ENCODE results near the gene PERM1.
A peak's percentile ranks its signal among the peaks of the same experiment; 100 is the strongest.

Gene PERM1

GRCh38 chr1:967466-968343, 14.2 kb downstream of the PERM1 start:
- H3K9me3 ChIP-seq (replicated peaks in 1 of 11), result no peaks in the 10 kb centered on the region
- peak overlapping the region in 6 of 10 experiments; percentile 60 to 73 (median 65); a peak in 11 of 20 replicates for H3K4me3 ChIP-seq
- H3K27ac ChIP-seq, result no peak overlapping the region
- peaks cover 19 to 52% (median 34%) of the 10 kb centered on the region in 11 experiments for H3K27me3 ChIP-seq
- H3K9ac ChIP-seq, result peak overlapping the region in 5 of 11 experiments; percentile 53 to 72 (median 69); a peak in 2 of 22 replicates
- H3K4me1 ChIP-seq, result peaks cover 19 to 30% (median 21%) of the 10 kb centered on the region in 10 experiments
- peaks cover 9 to 24% (median 15%) of the 10 kb centered on the region in 11 experiments for H3K36me3 ChIP-seq
- TF ChIP-seq Cebpa-rat (IDR thresholded peaks at IDR 0.05), result no peak
- peaks cover 0 to 53% (median 12%) of the 10 kb centered on the region in 11 experiments; a peak in 13 of 22 replicates for H4K20me1 ChIP-seq
- H3K4me2 ChIP-seq, result peak overlapping the region; percentile 87 to 100 (median 98)

- peak overlapping the region; percentile 87 to 100 (median 98) for H3K4me2 ChIP-seq
- no peak for TF ChIP-seq Cebpa-rat (IDR thresholded peaks at IDR 0.05)
- H3K9me3 ChIP-seq (replicated peaks in 1 of 11), result no peaks in the 10 kb centered on the region
- peaks cover 11 to 31% (median 22%) of the 10 kb centered on the region in 11 experiments for H3K36me3 ChIP-seq
- peak overlapping the region; percentile 45 to 76 (median 69) for H3K9ac ChIP-seq
- peaks cover 0 to 53% (median 12%) of the 10 kb centered on the region in 11 experiments; a peak in 14 of 22 replicates for H4K20me1 ChIP-seq
- peaks cover 19 to 30% (median 22%) of the 10 kb centered on the region in 10 experiments for H3K4me1 ChIP-seq
- peaks cover 13 to 43% (median 27%) of the 10 kb centered on the region in 11 experiments for H3K27me3 ChIP-seq
- peak overlapping the region; percentile 52 to 73 (median 62) for H3K4me3 ChIP-seq
- peak overlapping the region in 8 of 11 experiments; percentile 21 to 75 (median 44); a peak in 12 of 22 replicates for H3K27ac ChIP-seq
These were observed 15.1 kb downstream of the PERM1 start for GRCh38 chr1:966704-967300.

- TF ChIP-seq Cebpa-rat (IDR thresholded peaks at IDR 0.05), result no peak
- peaks cover 24 to 36% (median 27%) of the 10 kb centered on the region in 10 experiments for H3K4me1 ChIP-seq
- H3K4me2 ChIP-seq, result peak within 1 kb of the TSS; percentile 87 to 100 (median 98)
- peak within 1 kb of the TSS in 8 of 11 experiments; percentile 21 to 75 (median 44); a peak in 12 of 22 replicates for H3K27ac ChIP-seq
- peak within 1 kb of the TSS; percentile 52 to 73 (median 62) for H3K4me3 ChIP-seq
- peaks cover 7 to 37% (median 21%) of the 10 kb centered on the region in 11 experiments for H3K27me3 ChIP-seq
- peaks cover 11 to 31% (median 22%) of the 10 kb centered on the region in 11 experiments for H3K36me3 ChIP-seq
- H3K9me3 ChIP-seq (replicated peaks in 1 of 11), result no peaks in the 10 kb centered on the region
- H4K20me1 ChIP-seq, result peaks cover 0 to 54% (median 18%) of the 10 kb centered on the region in 11 experiments; a peak in 17 of 22 replicates
- H3K9ac ChIP-seq, result peak within 1 kb of the TSS; percentile 45 to 76 (median 69)
These were observed 15.7 kb downstream of the PERM1 start, which contains the start of gene PLEKHN1 for GRCh38 chr1:966135-966703. Gene PLEKHN1 (plus strand): TSS chr1:966482. CDS start chr1:966532, 50 bp downstream.

- peak overlapping the region in 6 of 10 experiments; percentile 59 to 73 (median 65); a peak in 10 of 20 replicates for H3K4me3 ChIP-seq
- H3K4me2 ChIP-seq, result peak overlapping the region; percentile 87 to 100 (median 98)
- H3K4me1 ChIP-seq, result peaks cover 26 to 38% (median 30%) of the 10 kb centered on the region in 10 experiments
- H3K27me3 ChIP-seq, result peaks cover 5 to 31% (median 16%) of the 10 kb centered on the region in 11 experiments
- H3K9me3 ChIP-seq (replicated peaks in 1 of 11), result no peaks in the 10 kb centered on the region
- H3K9ac ChIP-seq, result peak overlapping the region in 8 of 11 experiments; percentile 53 to 76 (median 70); a peak in 11 of 22 replicates
- peak overlapping the region in 1 of 11 experiments; percentile 75; a peak in 2 of 22 replicates for H3K27ac ChIP-seq
- H4K20me1 ChIP-seq, result peaks cover 0 to 58% (median 20%) of the 10 kb centered on the region in 11 experiments; a peak in 17 of 22 replicates
- no peak for TF ChIP-seq Cebpa-rat (IDR thresholded peaks at IDR 0.05)
- peaks cover 11 to 31% (median 22%) of the 10 kb centered on the region in 11 experiments for H3K36me3 ChIP-seq
These were observed 16.3 kb downstream of the PERM1 start for GRCh38 chr1:965526-966134.

- Histone ChIP-seq H3K4me3 (no peak overlapping the region), H3K4me1 (peaks cover 26 to 41% (median 33%) of the 10 kb centered on the region in 10 experiments), H3K9ac (no peak overlapping the region), H3K4me2 (peak overlapping the region in 4 of 11 experiments; percentile 98 to 100 (median 99); a peak in 6 of 22 replicates), H3K9me3 (replicated peaks in 1 of 11) (no peaks in the 10 kb centered on the region), H4K20me1 (peaks cover 0 to 58% (median 20%) of the 10 kb centered on the region in 11 experiments; a peak in 17 of 22 replicates), H3K27ac (no peak overlapping the region), H3K27me3 (peaks cover 0 to 27% (median 9%) of the 10 kb centered on the region in 11 experiments; a peak in 15 of 22 replicates), H3K36me3 (peaks cover 11 to 31% (median 22%) of the 10 kb centered on the region in 11 experiments)
- no peak for TF ChIP-seq Cebpa-rat (IDR thresholded peaks at IDR 0.05)
These were observed 17.0 kb downstream of the PERM1 start for GRCh38 chr1:964691-965525.

GRCh38 chr1:963746-964525, 18.0 kb downstream of the PERM1 start:
- TF ChIP-seq Cebpa-rat (IDR thresholded peaks at IDR 0.05), result no peak
- Histone ChIP-seq H3K4me2 (no peak overlapping the region), H3K9ac (no peak overlapping the region), H3K27me3 (peaks cover 6 to 34% (median 16%) of the 10 kb centered on the region in 11 experiments; a peak in 19 of 22 replicates), H3K9me3 (replicated peaks in 1 of 11) (no peaks in the 10 kb centered on the region), H3K36me3 (peaks cover 11 to 31% (median 22%) of the 10 kb centered on the region in 11 experiments), H3K27ac (no peak overlapping the region), H4K20me1 (peaks cover 0 to 58% (median 20%) of the 10 kb centered on the region in 11 experiments; a peak in 17 of 22 replicates), H3K4me1 (peaks cover 32 to 48% (median 40%) of the 10 kb centered on the region in 10 experiments), H3K4me3 (no peak overlapping the region)

- no peak overlapping the region for H3K27ac ChIP-seq
- H4K20me1 ChIP-seq, result peaks cover 0 to 57% (median 26%) of the 10 kb centered on the region in 11 experiments; a peak in 18 of 22 replicates
- peaks cover 6 to 34% (median 16%) of the 10 kb centered on the region in 11 experiments; a peak in 19 of 22 replicates for H3K27me3 ChIP-seq
- TF ChIP-seq Cebpa-rat (IDR thresholded peaks at IDR 0.05), result no peak
- no peak overlapping the region for H3K4me2 ChIP-seq
- peaks cover 35 to 50% (median 41%) of the 10 kb centered on the region in 10 experiments for H3K4me1 ChIP-seq
- H3K9ac ChIP-seq, result no peak overlapping the region
- H3K9me3 ChIP-seq (replicated peaks in 1 of 11), result no peaks in the 10 kb centered on the region
- H3K36me3 ChIP-seq, result peaks cover 11 to 31% (median 22%) of the 10 kb centered on the region in 11 experiments
- no peak overlapping the region for H3K4me3 ChIP-seq
These were observed 18.6 kb downstream of the PERM1 start for GRCh38 chr1:963301-963651.

Measured in BLaER1 treated with 17β-estradiol and CSF1 and Interleukin-3, amounts not matched to agents 10 nM and 100 nM (cell line).